GOT3 (cell line): ENCODE data around the gene TEC.
"Not testable (repeated sequence)": the region's sequence is repeated elsewhere in the genome, so short reads cannot be mapped to it uniquely, and the experiment has no call there.

ENCODE experiments used
- DNase-seq: peaks from one replicate; lab custom pipeline; 2025; ENCODE audit warnings: mixed read lengths; lab: John Stamatoyannopoulos, UW

TEC gene

DNA sequence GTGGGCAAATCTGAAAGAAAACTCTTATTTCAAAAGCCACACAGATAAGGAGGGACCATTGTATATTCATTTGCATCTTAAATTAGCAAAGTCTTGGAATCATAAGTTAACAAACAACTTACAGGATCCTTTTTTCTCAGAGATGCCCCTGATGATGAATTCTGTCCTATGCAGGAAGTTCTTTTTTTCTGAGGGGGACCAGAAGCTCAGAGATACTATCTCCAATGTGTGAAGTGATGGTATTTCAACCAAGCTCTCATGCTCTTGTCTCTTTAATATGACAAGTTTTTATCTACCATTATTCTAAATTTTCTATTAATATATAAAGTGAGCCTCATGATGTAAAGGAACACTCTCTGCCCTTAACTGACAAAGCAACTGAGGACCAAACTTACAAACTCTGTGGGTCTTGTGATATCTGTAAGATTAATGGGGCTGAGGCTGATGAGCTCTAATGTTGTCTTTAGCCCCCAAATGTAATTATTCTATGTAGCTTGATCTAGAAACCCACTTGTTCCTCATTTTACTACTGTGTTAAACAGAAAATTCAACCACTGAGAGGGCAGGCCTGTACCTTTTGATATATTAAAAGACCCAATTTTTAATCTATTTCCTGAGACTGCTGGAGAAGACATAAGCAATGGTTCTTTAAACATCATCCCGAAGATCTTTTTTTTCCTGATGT, 27.0 kb downstream of the TEC start:
- DNase-seq: no peak

DNA sequence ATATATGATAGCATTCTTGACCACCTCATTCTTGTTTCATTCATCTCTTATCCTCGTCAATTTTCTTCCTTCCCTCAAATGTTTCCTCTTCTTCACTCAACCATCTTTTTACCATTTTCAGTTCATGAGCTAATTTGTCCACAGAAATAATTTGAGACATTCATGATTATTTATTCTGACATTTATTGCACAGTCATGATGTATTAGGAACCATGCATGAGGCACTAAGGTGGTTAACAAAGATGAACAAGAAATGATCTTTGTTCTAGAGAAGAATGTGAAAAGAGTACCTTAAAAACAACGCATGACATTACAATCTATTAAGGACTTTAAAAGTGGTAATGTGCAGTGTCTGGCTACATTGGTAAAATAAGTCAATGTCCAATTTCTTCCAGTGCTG, 27.9 kb downstream of the TEC start:
- DNase-seq: no peak

DNA sequence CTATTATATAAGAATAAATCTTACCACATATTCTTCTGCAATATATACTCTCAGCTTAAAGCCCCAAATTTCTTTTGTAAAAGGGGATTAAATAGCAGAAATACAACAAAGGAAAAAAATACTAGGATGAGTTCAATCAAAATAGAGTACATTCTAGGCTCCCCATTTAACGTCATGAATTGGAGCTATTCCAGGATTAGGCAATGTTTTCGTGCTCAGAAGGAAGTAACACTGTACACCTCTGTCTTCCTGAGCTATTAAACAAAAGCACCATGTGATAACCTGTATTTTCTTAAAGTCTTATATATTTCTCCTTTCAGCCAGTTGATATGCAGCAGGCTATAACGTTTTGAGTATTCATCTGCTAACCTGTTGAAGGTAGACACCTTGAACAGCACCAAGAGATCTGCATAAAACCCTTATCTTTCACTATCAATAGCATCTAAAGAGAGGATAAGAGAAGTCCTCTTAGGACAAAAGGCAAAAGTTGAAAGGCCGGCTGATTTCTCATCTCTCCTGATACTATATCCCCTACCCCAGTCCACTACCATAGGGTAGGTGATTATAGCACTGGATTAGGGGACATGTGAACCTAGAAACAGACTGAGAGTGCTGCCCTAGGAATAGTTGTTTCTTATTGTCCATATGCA, 31.5 kb downstream of the TEC start:
- no peak for DNase-seq

DNA sequence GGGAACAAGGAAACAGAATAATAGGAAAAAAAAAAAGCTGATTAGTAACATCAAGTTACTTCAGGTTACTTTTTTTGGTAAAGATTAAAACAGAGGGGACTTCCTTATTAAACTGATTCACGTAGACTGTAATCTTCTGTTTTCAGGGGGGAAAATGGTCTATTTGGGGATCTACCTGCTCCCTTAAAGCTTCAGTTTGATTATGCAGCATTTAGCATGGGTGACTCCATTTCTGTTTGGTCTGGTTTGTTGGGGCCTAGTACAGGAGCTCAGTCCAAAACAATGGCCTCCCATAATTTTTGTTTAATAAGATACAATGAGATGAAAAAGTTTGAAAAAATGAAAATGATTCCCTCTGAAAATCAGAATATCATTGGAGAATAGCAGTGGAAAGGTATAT, 34.6 kb downstream of the TEC start:
- DNase-seq: no peak

DNA sequence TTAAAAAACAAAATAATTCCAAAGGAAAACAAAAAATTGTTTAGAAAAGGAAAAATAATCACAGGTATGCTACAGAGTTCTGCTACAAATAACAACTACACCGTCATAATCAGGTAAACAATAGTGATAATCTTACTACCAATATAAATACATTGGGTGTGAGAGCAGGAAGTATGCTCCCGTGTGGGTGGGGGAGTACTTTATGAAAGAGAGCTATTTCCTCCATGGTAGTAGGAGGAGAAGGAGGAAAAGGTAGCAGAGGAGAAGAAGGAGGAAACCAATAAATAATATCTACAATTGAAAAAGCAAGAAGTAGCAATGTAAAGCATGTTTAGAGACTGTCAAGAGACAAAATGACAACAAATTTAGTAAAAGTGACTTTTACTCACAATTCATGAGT, 35.1 kb downstream of the TEC start:
- no peak for DNase-seq

DNA sequence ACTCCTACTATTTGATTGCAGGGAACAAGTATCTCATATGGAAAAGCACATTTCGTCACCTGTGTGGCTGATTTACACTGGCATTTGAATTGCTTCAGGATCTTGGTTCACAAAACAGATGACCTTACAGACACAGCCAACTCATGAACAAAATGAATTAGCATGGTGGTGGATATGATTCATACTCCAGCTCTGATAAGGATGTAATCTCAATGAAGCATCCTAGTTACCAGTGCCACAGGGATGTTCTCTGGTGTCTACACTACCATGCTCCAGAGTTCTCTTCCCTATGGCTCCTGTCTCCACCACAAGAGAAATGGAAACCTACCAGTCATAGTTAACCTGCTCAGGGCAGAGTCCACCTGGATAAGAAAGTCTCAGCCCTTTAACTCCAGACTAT, 40.7 kb downstream of the TEC start:
- no peak for DNase-seq

DNA sequence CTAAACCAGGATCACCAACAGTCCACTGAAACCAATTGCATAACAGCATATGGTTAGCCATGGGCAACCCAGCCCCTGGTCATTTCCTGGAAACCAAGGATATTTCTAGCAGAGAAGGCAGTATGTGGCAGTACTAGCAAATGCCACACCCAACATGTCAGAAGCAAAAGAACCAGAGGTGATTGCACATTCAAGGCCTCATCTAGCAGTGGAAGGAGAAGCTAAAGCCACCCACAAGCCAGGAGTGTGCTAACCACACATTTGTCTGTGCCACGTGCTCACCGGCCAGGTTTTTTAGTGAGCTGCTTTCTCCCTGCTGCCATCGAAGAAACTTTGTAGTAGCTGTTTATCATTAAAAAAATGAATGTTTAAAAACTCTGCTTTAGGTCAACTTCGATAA, 42.0 kb downstream of the TEC start:
- DNase-seq: no peak

DNA sequence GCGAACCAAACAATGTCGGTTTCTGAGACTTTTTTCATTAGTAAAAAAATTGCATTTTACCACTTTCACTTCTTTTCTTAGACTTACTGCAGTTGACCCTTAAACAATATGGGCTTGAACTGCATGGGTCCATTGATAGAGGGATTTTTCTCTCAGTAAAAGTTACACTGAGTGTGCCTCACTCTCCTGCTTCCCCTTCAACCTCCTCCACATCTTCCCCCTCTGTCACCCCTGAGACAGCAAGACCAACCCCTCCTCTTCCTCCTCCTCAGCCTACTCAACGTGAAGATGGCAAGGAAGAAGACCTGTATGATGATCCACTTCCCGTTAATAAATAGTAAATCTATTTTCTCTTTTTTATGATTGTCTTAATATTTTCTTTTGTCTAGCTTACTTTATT, 43.4 kb downstream of the TEC start:
- DNase-seq: no peak

DNA sequence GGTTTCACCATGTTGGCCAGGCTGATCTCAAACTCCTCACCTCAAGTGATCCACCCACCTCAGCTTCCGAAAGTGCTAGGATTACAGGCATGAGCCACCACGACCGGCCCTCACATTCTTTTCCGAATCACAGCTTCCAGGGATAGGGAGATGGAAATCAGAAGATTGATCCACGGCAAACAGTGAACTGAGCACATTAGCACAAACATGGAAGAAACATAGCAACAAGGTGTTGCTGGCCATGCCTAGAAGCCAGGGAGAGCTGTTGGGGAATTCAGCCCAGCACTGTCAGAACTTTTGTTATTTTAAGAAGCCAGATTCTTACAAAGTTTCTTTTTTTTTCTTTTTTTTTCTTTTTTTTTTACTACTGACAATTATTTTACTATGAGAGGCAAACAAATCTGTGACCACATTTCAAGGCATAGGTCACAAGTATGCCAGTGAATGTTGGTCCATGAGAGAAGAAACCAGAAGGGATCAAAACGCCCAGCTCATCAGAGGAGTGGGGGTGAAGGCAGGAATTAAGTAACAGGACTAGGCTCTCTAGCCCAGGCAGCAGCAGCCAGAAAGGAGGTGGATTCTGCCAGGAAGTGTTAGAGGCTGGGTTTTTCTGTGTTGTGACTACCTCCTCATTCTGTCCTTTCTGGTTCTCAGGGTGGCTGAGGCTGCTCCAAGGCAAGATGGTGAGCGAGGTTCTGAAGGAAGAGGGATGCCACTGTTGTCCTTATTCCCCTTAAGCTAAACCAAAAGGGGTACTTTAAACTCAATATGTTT, 44.1 kb downstream of the TEC start:
- no peak for DNase-seq

DNA sequence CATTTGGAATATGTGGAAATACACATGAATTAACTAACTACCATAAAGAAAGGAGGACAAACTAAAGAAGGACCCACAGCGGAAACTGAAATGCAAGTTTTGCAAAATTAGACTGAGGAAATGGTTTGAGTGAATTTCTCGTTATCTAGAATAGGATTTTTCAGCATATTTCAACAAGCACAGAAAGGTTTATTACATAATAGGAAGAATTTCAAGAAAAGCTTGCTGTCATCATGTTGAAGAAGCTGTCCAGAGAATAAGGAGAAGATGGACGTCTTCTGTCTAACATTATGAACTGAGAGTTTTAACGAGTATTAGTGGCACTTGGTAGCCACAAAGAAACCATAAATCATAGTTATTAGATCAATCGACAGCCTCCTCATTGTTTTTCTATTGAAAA, 45.0 kb downstream of the TEC start:
- no peak for DNase-seq

DNA sequence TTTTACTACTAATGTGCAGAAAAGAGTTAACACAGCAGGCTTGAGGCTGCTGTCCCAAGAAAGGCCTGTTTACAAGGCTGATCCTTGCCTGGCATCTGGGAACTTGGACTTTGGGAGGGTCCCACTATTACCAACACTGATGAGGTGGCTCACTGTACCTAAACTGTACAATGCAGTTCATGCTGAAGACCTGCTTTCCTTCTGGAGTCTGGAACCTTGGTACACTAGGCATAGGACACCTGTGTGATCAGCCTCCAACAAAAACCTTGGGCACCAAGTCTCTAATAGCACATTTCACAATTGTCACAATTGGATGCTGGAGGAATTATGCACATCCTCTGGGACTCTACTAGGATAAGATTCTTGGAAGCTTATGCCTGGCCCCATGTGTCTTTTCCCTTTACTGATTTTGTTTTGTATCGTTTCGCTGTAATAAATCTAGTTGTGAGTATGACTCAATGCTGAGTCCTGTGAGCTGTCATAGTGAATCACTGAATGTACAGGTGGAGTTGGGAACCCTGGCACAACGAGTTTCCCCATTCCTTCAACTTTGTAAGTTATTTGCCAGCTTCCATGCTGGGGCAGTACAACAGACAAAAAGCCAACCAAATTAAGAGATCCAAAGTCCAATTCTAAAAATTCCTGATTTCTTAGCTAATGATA, 45.9 kb downstream of the TEC start:
- no peak for DNase-seq

DNA sequence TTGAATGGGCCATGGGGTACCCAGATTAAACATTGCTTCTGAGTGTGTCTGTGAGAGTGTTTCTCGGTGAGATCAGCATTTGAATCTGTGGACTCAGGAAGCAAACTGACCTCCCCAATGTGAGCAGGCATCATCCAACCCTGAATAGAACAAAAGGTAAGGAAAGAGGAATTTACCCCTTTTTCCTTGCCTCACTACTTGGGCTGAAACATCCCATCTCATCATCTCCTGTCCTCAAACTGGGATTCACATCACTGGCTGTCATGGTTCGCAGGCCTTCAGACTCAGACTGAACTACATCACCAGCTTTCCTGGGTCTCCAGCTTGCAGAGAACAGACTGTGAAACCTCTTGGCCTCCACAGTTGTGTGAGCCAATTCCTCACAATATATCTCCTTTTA, 47.1 kb downstream of the TEC start:
- DNase-seq: no peak

DNA sequence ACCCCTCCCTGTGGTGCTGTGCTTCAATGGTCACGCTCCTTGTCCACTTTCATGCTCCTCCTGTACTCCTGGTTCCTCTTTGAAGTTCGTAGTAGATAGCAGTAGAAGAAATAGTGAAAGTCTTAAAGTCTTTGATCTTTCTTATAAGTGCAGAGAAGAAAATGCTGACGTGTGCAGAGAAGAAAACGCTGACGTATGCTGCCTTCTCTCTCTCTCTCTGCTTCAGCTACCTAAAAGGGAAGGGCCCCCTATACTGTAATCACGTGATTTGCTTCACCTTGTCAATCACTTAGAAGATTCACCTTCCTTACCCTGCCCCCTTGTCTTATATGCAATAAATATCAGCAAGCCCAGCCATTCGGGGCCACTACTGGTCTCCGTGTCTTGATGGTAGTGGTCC, 50.2 kb downstream of the TEC start:
- not testable (repeated sequence) for DNase-seq

DNA sequence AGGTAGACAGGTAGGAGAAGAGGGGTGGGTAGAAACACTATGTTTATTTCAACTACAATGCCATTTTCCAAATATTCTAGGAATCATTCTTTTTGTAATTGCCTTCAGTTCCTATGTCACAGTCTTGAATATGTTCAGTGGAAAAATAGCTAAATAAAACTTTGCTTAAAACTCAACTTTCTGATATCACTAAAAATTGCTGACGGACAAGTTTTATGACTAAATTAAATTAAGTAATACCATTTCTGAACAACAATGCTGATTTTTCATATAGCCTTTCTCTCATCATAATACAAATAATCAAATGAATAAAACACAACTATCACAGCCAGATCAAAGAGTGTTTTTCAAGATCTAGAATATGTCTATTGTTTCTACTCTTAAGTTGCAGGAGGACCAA, 53.1 kb downstream of the TEC start:
- no peak for DNase-seq

DNA sequence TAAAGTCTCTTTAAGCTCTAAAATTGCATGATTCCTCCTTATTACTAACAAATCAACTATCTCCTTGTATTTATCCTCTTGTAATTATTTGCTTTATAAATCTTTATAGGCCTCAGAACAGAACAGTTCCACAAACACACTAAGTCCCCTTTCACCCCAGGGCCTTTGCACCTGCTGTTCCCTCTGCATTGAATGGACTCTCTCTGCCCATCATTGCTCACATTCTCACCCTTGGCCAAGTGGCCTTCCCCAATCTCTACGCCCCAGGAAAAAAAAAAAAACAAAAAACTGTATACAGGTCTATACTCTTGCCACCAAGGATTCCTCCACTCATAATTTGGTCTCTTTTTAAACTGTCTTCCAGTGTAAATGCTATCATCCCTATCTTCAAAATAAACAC, 53.7 kb downstream of the TEC start:
- no peak for DNase-seq

DNA sequence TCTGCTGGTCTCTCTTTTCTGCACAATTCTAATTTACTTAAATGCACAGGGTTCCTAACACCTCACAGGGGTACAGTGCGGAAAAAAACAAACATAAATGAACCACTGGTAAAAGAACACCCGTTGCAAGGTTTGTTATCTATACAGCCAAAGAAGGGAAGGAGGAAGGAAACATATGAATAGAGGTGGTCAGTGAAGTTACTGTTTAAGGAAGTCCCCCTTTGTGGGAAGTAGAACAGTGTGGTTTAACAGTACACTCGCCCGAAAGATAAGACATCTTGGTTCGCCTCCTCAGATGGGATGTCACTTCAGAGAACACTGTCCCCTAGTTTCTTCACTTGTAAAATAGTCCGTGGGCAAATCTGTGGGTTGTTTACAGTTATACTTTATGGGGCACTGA, 57.5 kb downstream of the TEC start:
- no peak for DNase-seq

DNA sequence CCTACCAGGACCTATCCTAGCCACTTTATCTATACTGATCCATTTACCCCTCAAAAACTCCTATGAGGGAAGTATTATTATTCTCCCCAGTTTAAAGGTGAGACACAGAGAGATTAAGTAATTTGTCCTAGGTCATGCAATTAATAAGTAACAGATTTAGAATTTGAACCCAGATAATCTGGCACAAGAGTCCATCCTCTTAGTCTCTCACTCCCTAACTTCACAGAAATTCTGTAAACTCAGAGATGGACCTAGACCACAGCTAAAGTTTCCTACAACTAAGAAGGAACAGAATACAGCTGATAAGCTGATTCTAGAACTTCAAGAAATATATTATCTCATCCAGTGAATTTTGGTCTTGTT, 58.7 kb downstream of the TEC start:
- no peak for DNase-seq

DNA sequence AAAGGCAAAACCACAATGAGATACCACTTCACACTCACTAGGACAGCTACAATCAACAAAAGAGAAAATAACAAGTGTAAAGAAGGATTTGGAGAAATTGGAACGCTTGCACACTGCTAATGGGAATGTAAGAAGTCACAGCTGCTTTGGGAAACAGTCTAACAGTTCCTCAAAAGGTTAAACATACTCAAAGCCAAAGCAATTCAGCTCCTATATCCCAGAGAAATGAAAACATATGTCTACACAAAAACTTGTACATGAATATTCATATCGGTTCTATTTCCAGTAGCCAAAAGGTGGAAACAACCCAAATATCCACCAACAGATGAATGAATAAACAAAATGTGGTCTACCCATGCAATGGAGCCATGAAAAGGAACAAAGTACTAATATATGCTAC, 64.0 kb downstream of the TEC start:
- no peak for DNase-seq

DNA sequence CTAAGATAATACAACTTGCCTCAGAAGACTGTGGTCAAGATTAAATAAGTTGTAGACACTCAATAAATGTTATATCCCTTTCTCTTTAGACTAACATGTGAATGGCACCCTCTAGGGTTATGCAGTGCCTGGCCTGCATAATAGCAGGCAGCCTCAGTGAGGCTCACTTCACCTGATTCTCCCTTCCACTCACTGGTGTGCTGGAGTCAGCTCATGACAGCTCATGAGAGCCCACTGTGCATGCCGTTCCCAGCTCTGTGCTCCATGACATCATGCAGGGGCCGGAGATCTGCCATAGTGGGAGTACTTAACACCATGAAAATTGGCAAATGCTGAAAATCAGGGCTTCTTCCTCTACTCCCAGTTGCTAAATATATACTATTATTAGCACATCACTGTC, 64.5 kb downstream of the TEC start:
- no peak for DNase-seq

DNA sequence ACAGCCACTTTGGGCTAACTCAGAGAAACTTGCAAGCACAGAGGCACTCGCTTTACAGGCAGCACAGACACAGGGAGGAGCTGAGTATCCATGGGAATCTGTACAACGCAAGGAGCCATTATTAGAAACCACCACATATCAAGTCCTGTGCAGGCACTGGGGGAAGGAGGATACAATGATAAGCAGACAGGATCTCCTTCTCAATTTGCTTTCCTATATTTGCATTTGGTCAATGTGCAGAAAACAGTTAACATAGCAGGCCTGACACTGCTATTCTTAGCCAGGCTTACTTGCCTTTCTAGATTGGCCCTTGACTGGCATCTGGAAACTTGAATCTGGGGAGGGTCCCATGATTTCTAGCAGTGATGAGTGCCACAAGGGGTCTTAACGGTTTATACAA, 65.8 kb downstream of the TEC start:
- DNase-seq: no peak

DNA sequence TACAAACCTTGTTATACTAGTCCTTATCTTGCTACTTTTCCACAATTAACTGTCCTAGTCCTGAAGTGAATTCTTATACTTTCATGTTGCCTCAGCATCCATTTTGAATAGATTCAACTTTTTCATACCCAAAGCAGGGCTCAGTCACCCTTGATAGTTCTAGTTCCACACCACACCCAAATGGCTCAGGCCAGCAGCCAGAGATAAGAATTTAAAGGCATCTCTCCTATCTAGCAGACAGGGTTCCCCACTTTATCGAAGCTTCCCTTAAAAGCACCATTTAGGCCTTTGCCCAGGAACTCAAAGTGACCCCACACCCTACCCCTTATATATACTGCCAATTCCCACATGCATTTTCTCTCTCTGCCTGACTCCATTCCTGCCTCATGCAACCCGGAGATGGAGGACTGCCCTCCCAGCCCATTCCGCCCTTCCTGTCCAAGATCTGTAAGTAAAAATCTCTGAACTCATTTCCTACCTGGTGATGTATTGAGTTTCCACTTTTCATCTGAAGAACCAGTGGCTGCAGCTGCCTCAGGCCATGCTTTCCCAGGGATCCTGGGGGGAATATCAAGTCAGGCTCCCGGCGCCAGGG, 71.9 kb downstream of the TEC start:
- DNase-seq: no peak

DNA sequence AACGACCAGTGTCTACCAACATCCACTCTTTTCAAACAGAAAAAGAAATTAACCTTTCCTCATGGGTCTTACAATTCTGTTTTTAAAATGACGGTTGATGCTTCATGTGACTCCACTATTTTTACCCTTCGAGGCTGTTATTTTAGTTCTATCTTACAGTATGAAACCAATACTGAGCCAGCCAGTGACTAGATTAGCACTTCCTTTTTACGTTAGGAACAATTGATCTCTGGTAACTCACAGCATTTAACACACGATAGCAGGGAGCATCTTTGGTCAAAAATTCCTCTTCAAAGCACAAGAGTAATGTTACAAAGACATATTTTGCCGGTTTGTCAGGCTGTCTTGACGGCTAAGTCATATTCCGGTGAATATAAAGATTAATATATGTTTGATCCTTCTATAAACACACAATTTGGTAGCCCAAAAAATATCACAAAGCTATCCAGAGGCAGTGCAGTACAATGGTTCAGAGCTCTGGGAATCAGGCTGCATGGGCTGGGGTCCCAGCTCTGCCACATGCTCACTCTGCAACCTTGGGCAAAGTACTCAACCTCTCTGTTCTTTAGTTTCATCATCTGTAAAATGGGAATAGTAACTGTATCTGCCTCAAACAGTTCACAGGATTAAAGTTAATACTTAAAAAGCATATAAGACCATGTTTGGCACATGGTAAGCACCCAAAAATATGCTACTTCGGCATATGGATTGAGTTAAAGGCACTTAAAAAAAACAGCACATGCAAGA, 72.7 kb downstream of the TEC start:
- DNase-seq: no peak
